Measurements from ENCODE around the gene ST6GAL1. TPM values are rescaled to one million over a fixed set of nuclear protein-coding genes. Genes with fewer than 3 reads are reported as not detected.

The ST6GAL1 gene
- total and polyA plus RNA-seq, 10 of the 15 experiments (the other 5 are each of a cell fraction or from before 2014, with no cell fraction given) = 74.2 to 248 (median 149) TPM

GRCh38 chr3:187000711-187001151 is 70.4 kb downstream of the ST6GAL1 start (continued):
- TF ChIP-seq NKRF (conservative IDR thresholded peaks at IDR 0.05) (no peak), YY1 (IDR thresholded peaks at IDR 0.05; ENCODE audit: low read depth, low read length) (peak; percentile 86), ZNF384 (IDR thresholded peaks at IDR 0.05; ENCODE audit: borderline replicate concordance, low read depth, low read length) (peak; percentile 16; the same call in 1 of the 2 replicates), POLR2AphosphoS2 (IDR thresholded peaks at IDR 0.05; ENCODE audit: low read depth, low read length) (no peak), SPI1 (IDR thresholded peaks at IDR 0.05; ENCODE audit: borderline replicate concordance, insufficient read depth, low read depth, low read length) (peak; percentile 97), NR2F1 (conservative IDR thresholded peaks at IDR 0.05) (peak; percentile 73), ZZZ3 (IDR thresholded peaks at IDR 0.05; ENCODE audit: control insufficient read depth, insufficient read length, low read depth) (no peak), TCF12 (IDR thresholded peaks at IDR 0.05; ENCODE audit: low read depth, low read length) (peak; percentile 72), CEBPB (IDR thresholded peaks at IDR 0.05; ENCODE audit: borderline replicate concordance in 1 of 2, low read depth in 2 of 2, low read length in 2 of 2) (peak in 1 of 2 experiments; percentile 85; a peak in 1 of 4 replicates), ZBED1 (IDR thresholded peaks at IDR 0.05; ENCODE audit: borderline replicate concordance) (peak; percentile 98; the same call in 1 of the 2 replicates), CHD4 (IDR thresholded peaks at IDR 0.05) (no peak), SIX5 (IDR thresholded peaks at IDR 0.05; ENCODE audit: low read depth, low read length, severe bottlenecking) (no peak), HDAC2 (IDR thresholded peaks at IDR 0.05) (no peak), ESRRA (IDR thresholded peaks at IDR 0.05; ENCODE audit: low read length) (no peak), BCL11A (IDR thresholded peaks at IDR 0.05; ENCODE audit: low read depth, low read length) (peak; percentile 95), RAD51 (IDR thresholded peaks at IDR 0.05) (peak; percentile 83), POLR2A (IDR thresholded peaks at IDR 0.05; ENCODE audit: low read depth, low read length) (peak; percentile 66), NR2C2 (IDR thresholded peaks at IDR 0.05; ENCODE audit: borderline replicate concordance, control insufficient read depth, insufficient read length, low read depth) (no peak), ZNF687 (IDR thresholded peaks at IDR 0.05) (peak; percentile 97), MYC (IDR thresholded peaks at IDR 0.05; ENCODE audit: insufficient read depth, insufficient read length, insufficient replicate concordance, low read length, severe bottlenecking) (no peak), NFXL1 (IDR thresholded peaks at IDR 0.05; ENCODE audit: borderline replicate concordance) (no peak), NRF1 (conservative IDR thresholded peaks at IDR 0.05; ENCODE audit: low read depth, low read length) (no peak), ZBTB11 (CRISPR knock-in tag; IDR thresholded peaks at IDR 0.05) (no peak)

Measured in GM12878 (cell line).